K562 (cell line): ENCODE measurements around the gene BTG2. TPM values are rescaled to one million over a fixed set of nuclear protein-coding genes. Genes with fewer than 3 reads are reported as not detected.

Experiments
- CBX3 ChIP-seq, 2 experiments: IDR thresholded peaks; 1 replicate in 1 of 2; 2 replicates in 1 of 2; pipeline ENCODE4 v1.6.1; 2012; ENCODE audit warnings: inconsistent platforms in 2 of 2, low read length in 2 of 2, borderline replicate concordance in 1 of 2, control low read depth in 1 of 2
- CBX5 ChIP-seq: IDR thresholded peaks from 2 replicates; pipeline ENCODE4 v1.6.1; 2014; ENCODE audit warnings: low read depth, borderline replicate concordance
- ESRRB ChIP-seq: fragments of 250-450 bp; sonication (Bioruptor Pico); IDR thresholded peaks from 2 replicates; pipeline ENCODE4 v1.5.0; 2020; ENCODE audit warnings: mild to moderate bottlenecking, moderate library complexity, borderline replicate concordance
- ETV6 ChIP-seq, 3 experiments: fragments of 150-350 bp in 1 of 3; sonication (generic) in 1 of 3; formaldehyde crosslinking in 1 of 3; IDR thresholded peaks; 2 replicates each; pipeline versions ENCODE4 v1.6.1 to v1.8.0; 2014 to 2022; ENCODE audit warnings: borderline replicate concordance in 2 of 3, low read depth in 2 of 3, antibody characterized with exemption in 1 of 3, low read length in 1 of 3, mild to moderate bottlenecking in 1 of 3, missing genetic modification reagents in 1 of 3
- GATA2 ChIP-seq: sonication (generic); formaldehyde crosslinking; IDR thresholded peaks from 2 replicates; pipeline ENCODE4 v1.4.0; 2020; ENCODE audit warnings: mild to moderate bottlenecking, missing genetic modification reagents
- L3MBTL2 ChIP-seq: fragments of 450-650 bp; IDR thresholded peaks from 2 replicates; pipeline ENCODE4 v1.6.1; 2016; ENCODE audit warnings: mild to moderate bottlenecking, moderate library complexity
- LARP7 ChIP-seq: fragments of 450-650 bp; IDR thresholded peaks from 2 replicates; pipeline ENCODE4 v1.6.1; 2016
- MAZ ChIP-seq, 2 experiments: fragments of 450-650 bp in 1 of 2; sonication (generic) in 1 of 2; formaldehyde crosslinking; IDR thresholded peaks in 1 of 2; conservative IDR thresholded peaks in 1 of 2; 2 replicates each; pipeline versions ENCODE4 v1.4.0 to v1.5.0; 2020; ENCODE audit warnings: mild to moderate bottlenecking in 1 of 2, missing genetic modification reagents in 1 of 2
- PHF20 ChIP-seq: fragments of 450-650 bp; IDR thresholded peaks from 2 replicates; pipeline ENCODE4 v1.6.1; 2018; ENCODE audit not compliant: partially characterized antibody
- PPARD ChIP-seq: fragments of 250-450 bp; sonication (Bioruptor Pico); IDR thresholded peaks from 2 replicates; pipeline ENCODE4 v1.8.0; 2022; ENCODE audit warnings: inconsistent platforms, mild to moderate bottlenecking, moderate library complexity
- RBM15 ChIP-seq: fragments of 200-400 bp; formaldehyde crosslinking; IDR thresholded peaks from 2 replicates; pipeline ENCODE4 v1.6.1; 2018; ENCODE audit warnings: mild to moderate bottlenecking, low read length, moderate library complexity; ENCODE audit not compliant: insufficient read depth
- RBM25 ChIP-seq: fragments of 200-400 bp; formaldehyde crosslinking; IDR thresholded peaks from 2 replicates; pipeline ENCODE4 v1.6.1; 2018; ENCODE audit warnings: low read length, low read depth, moderate library complexity; ENCODE audit not compliant: severe bottlenecking
- SLC30A9 ChIP-seq: fragments of 250-450 bp; sonication (Bioruptor Pico); IDR thresholded peaks from 2 replicates; pipeline ENCODE4 v1.8.0; 2022; ENCODE audit warnings: mild to moderate bottlenecking, moderate library complexity
- SREBF2 ChIP-seq: sonication (generic); formaldehyde crosslinking; IDR thresholded peaks from 2 replicates; pipeline ENCODE4 v1.4.0; 2020; ENCODE audit warnings: mild to moderate bottlenecking, missing genetic modification reagents
- TRIM25 ChIP-seq: fragments of 450-650 bp; IDR thresholded peaks from 2 replicates; pipeline ENCODE4 v1.7.0; 2016; ENCODE audit warnings: borderline replicate concordance
- ZBTB2 ChIP-seq: fragments of 450-650 bp; IDR thresholded peaks from 2 replicates; pipeline ENCODE4 v1.6.1; 2016; ENCODE audit warnings: antibody characterized with exemption
- ZFP36 ChIP-seq: fragments of 150-350 bp; IDR thresholded peaks from 2 replicates; pipeline ENCODE4 v1.6.1; 2018; ENCODE audit warnings: low read length, low read depth; ENCODE audit not compliant: partially characterized antibody
- ZKSCAN8 ChIP-seq: fragments of 200-800 bp; sonication (Bioruptor generic); IDR thresholded peaks from 2 replicates; pipeline ENCODE4 v1.6.1; 2016; ENCODE audit warnings: missing genetic modification characterization, missing compliant biosample characterization
- ZNF124 ChIP-seq: sonication (generic); formaldehyde crosslinking; IDR thresholded peaks from 2 replicates; pipeline ENCODE4 v1.8.1; 2022; ENCODE audit warnings: missing genetic modification reagents
- ZNF143 ChIP-seq: sonication (generic); formaldehyde crosslinking; IDR thresholded peaks from 2 replicates; pipeline ENCODE4 v1.9.0; 2022; ENCODE audit warnings: mild to moderate bottlenecking, missing genetic modification reagents
- ZNF165 ChIP-seq: fragments of 250-450 bp; sonication (Bioruptor Pico); IDR thresholded peaks from 2 replicates; pipeline ENCODE4 v1.4.0; 2020; ENCODE audit warnings: borderline replicate concordance
- ZNF76 ChIP-seq: fragments of 250-450 bp; sonication (Bioruptor Pico); IDR thresholded peaks from 2 replicates; pipeline ENCODE4 v1.4.0; 2020; ENCODE audit warnings: mild to moderate bottlenecking, moderate library complexity, borderline replicate concordance
- polyA plus RNA-seq, 8 experiments: library from polyadenylated mRNA; depleted of rRNA in 4 of 8; stranded (reverse) in 5 of 8; unstranded in 3 of 8; fragments of >200 nt; fragmentation: Nextera tagmentation in 2 of 8; fragmentation: Illumina TruSeq in 1 of 8; extraction: Ambion mirVana in 2 of 8; extraction: Trizol in 1 of 8; gene quantifications; 2 replicates each; pipeline versions ENCODE4 v1.2.1 to v1.2.3, GENCODE V29; 2011 to 2014; ENCODE audit warnings: inconsistent platforms in 1 of 8, missing spikeins in 1 of 8
- total RNA-seq, 7 experiments: library from RNA; depleted of rRNA in 6 of 7; stranded (reverse); fragments of >200 nt in 6 of 7; fragmentation: Illumina TruSeq in 2 of 7; extraction: Trizol in 2 of 7; gene quantifications; 2 replicates each; pipeline versions ENCODE4 v1.2.1 to v1.2.3, GENCODE V29; 2011 to 2021; ENCODE audit warnings: low replicate concordance in 1 of 7
- TF ChIP-seq, protein P1 (sequence below): sonication (generic); formaldehyde crosslinking; IDR thresholded peaks from 2 replicates; pipeline ENCODE4 v1.9.0; 2022; ENCODE audit warnings: mild to moderate bottlenecking, missing genetic modification reagents
- TF ChIP-seq, protein P2 (sequence below): fragments of 450-650 bp; IDR thresholded peaks from 2 replicates; pipeline ENCODE4 v1.6.1; 2014; ENCODE audit warnings: low read depth, mild to moderate bottlenecking, moderate library complexity, borderline replicate concordance

Gene BTG2
- total and polyA plus RNA-seq, 9 of the 15 experiments (the other 6 are each of a cell fraction or from before 2014, with no cell fraction given): 2.3 to 41.9 (median 8.7) TPM

GRCh38 chr1:203268901-203269653, 36.2 kb upstream of the BTG2 start (continued):
- TF ChIP-seq ZFP36 (peak; percentile 26), MAZ (CRISPR knock-in tag; conservative IDR thresholded peaks at IDR 0.05 in 1 of 2, IDR thresholded peaks at IDR 0.05 in 1 of 2) (0 out of 4 replicates have a peak, but pooled peaks of 1 of the 2 experiments have one; percentile 21), TRIM25 (no peak), LARP7 (no peak), CBX3 (IDR thresholded peaks at IDR 0.05; ENCODE audit: borderline replicate concordance in 1 of 2, low read length in 2 of 2) (no peak), ZNF143 (no peak), SLC30A9 (no peak), PHF20 (no peak), L3MBTL2 (peak; percentile 20; the same call in 1 of the 2 replicates), PPARD (CRISPR knock-in tag) (no peak), RBM25 (no peak), GATA2 (CRISPR knock-in tag) (peak; percentile 86), ZNF124 (CRISPR knock-in tag) (no peak), ZKSCAN8 (CRISPR knock-in tag) (no peak), ZBTB2 (no peak), CBX5 (no peak), ZNF165 (CRISPR knock-in tag) (no peak), ZNF76 (CRISPR knock-in tag) (no peak), ESRRB (no peak), ETV6 (IDR thresholded peaks at IDR 0.05; ENCODE audit: borderline replicate concordance in 1 of 2, low read depth in 2 of 2, low read length in 1 of 2) (no peak), ETV6 (CRISPR knock-in tag; IDR thresholded peaks at IDR 0.05; ENCODE audit: borderline replicate concordance) (no peak), RBM15 (no peak), SREBF2 (no peak)
- TF ChIP-seq, protein P1, sequence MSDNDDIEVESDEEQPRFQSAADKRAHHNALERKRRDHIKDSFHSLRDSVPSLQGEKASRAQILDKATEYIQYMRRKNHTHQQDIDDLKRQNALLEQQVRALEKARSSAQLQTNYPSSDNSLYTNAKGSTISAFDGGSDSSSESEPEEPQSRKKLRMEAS (CRISPR knock-in tag): no peak
- TF ChIP-seq, protein P2, sequence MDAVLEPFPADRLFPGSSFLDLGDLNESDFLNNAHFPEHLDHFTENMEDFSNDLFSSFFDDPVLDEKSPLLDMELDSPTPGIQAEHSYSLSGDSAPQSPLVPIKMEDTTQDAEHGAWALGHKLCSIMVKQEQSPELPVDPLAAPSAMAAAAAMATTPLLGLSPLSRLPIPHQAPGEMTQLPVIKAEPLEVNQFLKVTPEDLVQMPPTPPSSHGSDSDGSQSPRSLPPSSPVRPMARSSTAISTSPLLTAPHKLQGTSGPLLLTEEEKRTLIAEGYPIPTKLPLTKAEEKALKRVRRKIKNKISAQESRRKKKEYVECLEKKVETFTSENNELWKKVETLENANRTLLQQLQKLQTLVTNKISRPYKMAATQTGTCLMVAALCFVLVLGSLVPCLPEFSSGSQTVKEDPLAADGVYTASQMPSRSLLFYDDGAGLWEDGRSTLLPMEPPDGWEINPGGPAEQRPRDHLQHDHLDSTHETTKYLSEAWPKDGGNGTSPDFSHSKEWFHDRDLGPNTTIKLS: no peak
